HG03103 (cell line): ENCODE measurements around the gene STK40.
A peak's percentile ranks its signal among the peaks of the same experiment; 100 is the strongest.

Source experiments
- ATAC-seq: cut with Tn5 transposase; IDR thresholded peaks from one replicate; pipeline ENCODE4 v1.9.1; 2021; ENCODE audit warnings: low read depth; ENCODE audit not compliant: unreplicated experiment

The STK40 gene

DNA sequence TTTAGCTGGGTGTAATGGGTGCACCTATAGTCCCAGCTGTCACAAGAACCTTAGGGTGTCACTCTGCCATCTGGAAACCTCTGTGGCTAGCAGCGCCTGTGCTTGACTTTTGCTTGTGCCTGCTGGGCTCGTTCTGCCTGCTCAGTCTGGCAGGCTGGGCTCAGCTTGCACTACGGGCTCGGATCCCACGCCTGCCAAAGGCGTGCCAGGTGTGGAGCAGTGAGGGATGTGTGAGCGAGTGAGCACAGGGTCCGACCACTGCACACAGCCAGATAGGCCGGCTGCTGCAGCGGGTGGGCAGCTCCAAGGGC lies 14.7 kb upstream of the STK40 start:
- no peak for ATAC-seq

DNA sequence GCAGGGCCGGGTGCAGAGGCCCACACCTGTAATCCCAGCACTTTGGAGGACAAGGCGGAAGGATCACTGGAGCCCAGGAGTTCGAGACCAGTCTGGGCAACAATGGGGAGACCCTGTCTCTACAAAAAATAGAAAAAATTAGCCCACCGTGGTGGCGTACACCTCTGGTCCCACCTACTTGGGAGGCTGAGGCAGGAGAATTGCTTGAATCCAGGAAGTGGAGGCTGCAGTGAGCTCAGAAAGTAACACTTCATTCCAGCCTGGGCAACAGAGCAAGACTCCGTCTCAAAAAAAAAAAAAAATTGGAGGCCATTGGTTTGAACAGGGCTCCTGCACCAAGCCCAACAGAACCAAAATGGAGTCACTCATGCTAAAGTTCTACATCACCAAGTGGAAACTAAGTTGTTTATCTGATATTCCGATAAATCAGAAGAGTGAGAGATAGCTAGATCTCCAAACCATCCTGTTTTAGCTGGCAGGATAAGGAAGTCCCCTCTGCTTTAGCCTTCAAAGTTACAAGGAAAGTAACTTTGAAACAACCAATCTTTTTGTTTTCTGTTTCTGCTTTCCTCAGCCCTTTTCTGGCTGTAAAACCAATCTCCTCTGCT lies 12.8 kb upstream of the STK40 start:
- ATAC-seq: no peak

DNA sequence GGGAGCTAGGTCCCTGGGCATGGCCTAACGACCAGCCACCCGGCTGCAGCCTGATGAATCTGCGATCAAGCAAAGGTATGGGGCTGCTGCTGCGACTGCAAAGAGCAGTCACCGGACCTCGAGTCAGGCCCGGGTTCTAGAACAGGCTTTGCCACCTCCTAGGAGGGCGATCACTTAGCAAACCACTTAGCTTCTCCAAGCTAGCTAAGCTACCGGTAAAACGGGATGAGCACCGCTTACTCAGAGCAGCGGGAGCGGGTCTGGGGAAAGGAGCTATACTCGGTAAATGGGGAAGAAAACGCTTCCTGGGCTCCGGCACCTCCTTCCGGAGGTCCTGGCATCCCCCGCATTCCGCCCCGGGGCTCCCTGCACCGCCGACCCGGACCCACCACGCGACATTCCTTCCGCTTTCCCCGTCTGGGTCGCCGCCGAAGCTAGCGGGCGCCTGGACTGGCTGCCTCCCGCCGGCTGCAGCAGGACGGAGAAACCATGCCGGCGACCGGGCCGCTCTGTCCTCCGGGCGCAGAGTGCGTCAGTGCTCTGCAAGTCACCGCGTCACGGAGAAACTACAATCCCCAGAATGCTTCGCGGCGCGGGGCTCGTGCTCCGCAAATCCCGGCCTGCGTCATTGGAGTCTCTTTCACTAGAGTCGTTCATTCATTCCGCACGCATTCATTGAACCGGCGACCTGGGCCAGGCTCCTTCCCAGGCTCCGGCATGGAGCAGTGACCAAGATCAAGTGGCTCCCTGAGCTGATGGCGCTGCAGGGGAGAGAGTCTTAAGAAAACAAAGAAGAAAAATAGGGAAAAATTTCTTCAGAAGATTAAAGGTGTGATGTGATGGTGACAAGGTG lies 11.9 kb upstream of the STK40 start, which contains the start of gene LSM10:
LSM10 (minus strand) TSS at position 531 of the 853 bp plus-strand sequence. CDS start 3,779 bp downstream, outside the sequence.
- peak; percentile 78 for ATAC-seq

DNA sequence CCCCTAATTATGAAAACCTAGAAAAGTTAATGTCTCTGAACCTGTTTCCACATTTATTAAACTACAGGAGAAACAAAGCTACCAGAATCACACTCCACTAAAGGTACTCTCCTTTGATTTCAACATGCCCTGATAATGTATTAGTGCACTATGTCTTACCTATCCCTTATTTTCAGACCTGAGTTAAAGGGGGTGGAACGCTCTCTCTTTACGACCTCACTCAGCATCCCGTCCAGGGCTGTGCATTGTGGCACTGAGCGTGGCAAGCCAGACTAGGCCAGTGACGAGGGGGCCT lies 11.3 kb upstream of the STK40 start:
- no peak for ATAC-seq

DNA sequence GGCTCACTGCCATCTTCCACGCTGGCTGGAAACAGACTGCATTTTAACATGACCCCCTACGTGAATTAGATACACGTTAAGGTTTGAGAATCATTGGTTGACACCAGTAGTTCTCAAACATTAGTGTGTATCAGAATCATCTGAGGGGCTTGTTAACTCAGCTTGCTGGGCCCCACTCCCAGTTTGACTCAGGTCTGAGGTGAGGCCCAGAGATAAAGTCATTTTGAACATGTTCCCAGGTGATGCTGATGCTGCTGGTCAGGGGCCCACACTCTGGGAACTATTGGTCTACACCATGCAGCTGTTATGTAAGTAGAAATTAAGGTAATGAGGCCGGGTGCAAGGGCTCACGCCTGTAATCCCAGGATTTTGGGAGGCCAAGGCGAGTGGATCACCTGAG lies 10.6 kb upstream of the STK40 start:
- ATAC-seq: no peak

DNA sequence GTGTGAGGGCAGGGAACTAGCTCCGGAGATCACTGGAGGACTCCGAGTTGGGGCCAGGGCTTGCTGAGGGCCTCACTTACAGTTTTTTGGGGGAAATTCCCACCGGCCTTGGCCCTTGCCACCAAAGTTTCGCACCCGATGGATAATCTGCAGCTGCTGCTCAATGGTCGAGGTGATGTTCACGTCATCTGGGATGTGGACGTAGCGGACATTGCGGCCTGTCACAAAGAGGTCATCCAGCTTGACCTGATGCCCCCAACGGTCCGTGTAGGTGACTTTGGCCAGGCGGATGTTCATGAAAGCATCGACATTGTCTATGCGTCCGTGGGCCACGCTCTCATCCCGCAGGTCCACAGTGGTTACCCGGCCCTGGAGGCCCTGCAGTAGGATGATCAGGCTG lies 8.0 kb upstream of the STK40 start:
- ATAC-seq: no peak

DNA sequence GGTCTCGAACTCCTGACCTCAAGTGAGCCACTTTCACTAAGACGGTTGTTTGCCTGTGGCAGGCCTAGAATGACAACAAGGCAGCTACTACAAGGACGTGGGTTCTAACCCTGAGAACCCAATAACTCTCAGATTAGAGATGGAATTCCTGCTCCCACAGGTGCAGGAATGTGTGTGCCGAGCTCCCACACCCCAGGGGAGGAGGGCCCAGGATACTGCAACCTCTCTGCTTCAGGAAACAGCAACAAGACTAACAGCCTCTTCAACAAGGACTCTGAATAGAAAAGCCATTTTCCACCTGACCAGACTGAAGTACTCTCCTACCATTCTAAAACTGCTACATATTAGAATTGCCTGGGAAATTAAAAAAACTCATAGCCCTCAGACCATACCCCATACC lies 7.1 kb upstream of the STK40 start:
- no peak for ATAC-seq

DNA sequence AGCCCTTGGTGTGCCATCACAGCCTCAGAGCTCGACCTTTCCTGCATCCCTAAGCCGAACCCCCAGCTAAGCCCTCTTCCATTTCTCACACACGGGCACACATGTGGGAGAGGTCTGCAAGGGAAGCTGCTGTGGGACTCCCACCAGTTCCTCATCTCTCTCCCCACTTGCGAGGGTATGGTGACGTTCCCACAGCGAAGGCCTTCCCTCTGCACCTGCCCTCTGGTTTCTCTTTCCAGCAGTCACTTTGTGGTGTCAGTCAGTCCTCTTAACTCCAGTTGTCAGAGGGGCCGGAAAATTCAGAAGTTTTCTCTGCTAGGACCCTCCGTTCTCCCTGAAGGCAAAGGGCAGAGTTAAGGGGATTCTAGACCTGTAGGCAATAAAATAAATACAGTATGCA lies 5.5 kb upstream of the STK40 start:
- ATAC-seq: no peak

DNA sequence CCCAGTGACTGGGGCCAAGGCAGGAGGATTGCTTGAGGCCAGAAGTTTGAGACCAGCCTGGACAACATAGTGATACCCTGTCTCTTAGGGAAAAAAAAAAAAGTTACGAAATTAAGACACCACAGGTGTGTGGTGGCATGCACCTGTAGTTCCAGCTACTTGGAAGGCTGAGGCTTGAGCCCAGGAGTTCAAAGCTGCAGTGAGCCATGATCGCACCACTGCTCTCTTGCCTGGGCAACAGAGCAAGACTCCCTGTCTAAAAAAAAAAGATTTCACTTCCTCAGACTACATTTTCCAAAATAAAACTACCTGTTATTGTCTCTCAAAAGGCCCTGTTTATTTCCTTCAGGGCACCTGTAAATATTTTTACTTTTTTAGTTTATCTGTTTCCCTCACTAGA lies 4.7 kb upstream of the STK40 start:
- ATAC-seq: no peak

DNA sequence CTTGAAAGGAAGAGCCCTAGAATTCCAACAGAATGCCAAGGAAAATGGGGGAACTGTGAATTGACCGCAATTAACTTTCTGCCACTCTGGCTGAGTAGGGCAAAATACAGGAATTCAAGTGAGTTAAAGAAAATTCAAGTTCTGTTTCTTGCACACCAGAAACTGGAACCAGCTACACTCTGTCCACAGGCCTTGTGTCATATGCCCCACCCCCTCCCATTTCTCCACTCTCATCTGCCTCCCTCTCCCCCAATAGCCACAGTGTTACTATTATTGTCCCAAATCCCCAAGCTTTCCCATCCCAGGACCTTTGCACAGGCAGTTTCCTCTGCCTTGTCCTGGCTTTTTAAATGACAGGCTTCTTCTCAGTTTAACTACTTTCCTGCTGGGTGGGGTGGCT lies 4.3 kb upstream of the STK40 start:
- ATAC-seq: no peak

DNA sequence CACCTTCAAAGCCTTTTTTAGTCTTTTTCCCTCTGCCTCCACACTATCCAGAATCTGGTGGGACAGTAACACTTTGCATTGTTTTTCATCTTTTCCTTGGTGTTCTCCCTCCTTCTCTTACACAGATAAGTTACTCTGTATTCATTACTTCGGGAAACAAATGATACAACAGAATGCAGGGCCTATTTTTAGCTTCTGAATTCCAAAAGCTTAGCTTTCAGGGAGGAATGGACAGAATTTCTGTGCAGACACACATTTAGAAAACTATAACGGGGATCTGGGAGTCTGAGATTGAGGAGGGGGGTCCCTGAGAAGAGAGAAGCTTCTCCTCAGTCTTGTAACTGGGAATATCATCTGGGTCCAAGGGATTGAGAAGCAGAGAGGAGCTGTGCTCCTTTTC lies 3.5 kb upstream of the STK40 start:
- ATAC-seq: no peak

DNA sequence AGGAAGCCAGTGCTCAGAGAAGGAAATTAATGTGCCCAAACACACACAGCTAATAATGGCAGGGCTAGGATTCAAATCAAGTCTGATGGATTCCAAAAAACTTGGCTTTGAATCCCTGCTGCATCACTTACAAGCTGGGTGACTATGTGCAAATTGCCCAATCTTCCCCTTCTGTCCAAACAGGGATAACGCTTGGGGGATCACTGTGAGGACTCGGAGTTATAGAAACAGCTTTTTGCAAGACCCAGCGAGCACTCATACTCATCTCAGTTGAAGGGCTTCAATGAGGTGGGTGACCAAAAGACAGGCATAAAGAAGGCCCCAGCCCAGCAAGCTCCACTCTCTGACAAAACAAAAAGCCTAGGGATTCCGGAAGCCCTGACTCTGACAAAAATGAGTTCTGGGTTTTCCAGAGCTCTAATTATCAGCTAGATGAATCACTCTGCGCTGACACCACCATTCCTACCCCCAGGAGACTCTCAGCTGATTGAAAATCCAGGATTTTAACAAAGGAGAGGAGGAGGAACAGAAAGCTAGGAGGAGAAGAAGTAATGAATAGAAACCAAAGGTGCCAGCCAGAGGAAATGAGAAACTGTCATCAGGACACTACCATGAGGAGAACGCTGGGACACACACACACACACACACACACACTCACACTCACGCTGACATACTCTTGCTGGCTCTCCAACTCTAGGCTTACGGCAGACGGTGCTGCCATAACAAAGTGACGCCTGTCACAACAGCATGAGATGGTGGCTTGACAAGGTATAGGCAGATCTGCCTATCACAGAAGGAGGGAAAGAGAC lies 1.6 kb upstream of the STK40 start:
- ATAC-seq: no peak

DNA sequence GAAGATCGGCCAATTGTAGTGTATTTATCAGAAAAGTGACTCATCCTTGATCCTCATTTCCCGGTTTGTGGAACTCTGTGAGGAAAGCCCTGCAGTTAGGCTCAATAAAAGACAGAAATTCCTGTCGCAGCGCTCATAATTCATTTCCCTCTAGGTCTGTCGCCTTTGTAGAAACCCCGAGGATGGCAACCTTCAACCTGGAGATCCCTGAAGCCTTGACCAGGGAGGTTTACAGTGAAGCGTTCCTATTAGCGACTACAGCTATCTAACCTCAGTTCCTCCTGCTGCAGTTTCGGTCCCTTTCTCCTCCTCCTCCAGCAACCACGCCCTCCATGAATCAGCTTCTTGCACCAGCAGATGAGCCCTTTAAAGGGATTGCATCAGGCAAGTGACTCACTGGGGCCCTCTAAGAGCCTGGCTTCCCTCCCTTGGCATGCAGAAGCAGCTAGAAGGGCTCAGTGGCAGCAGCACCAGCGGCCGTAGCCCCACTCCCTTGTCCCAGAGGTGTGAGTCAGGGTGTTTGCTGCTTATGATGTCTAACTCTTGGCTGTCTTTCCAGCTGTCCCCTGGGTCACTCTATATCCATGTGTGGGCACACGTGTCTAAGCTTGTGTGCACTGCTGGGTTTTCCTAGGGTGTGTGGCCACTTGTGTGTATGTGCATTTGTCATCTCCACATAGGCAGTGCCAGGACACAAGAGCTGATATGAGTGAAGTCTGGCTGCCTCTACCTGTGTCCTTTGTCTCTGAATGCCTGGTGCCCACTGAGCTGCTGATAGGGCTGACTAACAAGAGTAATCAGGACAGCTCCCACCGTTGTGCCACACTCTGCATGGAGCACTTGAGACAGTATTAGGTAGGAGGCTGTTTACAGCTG lies 779 bp upstream of the STK40 start:
- ATAC-seq: peak; percentile 38

DNA sequence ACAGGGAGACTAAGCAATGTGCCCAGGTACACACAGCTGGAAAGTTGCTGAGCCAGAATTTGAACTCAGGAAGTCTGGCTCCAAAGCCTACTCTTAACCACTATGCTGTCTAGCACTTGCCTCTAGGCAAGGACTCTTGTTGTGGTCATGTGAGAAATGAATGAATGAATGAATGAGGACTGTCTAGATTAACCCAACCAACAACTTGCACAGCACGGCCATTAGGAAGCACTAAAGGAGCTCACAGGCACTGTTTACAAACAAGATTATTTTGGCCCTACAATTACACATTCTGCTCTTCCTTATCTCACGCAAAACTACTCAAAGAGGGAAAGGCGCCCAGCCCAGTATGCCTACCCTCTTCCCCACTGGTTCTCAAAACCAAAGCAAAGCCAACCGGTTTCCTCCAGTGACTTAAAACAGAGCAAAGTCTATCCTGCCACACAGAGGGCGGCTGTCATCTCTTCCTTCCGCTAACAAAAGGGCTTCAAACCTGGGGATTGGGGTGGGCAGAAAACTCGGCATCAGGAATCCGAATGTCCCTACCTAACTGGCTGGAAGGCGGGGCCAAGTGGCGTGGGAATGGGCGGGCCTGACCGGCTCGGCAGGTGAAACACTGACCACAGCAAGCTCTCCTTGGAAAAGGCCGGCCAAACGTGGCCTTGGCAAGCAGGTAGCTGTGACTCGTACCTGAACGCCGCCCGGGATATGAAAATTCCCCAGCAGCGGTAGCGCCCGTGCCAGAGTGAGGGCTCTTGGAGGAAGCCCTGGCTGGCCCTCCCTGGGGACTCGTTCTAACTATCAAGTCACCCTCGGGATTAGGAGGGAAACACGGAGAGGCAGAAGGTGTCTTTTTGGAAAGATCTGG lies 948 bp downstream of the STK40 start:
- no peak for ATAC-seq

DNA sequence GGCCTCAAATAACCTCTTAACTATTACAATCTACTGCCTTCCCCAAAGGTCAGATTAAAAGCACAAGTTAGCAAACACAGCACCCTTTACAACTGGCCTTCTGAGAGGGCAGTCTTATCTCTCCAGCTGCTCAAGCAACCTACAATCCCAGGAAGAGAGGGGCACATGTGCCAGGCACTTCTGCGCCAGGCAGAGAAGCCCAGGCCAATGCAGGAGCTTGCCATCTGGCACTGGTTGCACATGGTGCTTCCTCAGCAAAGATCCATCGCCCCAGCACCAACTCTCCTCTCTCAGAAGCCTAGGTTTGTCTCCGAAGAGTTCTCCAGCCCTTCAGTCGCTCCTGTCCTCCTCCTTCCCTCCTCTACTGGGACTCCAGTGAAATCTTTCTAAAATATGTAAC lies 2.5 kb downstream of the STK40 start:
- ATAC-seq: no peak

DNA sequence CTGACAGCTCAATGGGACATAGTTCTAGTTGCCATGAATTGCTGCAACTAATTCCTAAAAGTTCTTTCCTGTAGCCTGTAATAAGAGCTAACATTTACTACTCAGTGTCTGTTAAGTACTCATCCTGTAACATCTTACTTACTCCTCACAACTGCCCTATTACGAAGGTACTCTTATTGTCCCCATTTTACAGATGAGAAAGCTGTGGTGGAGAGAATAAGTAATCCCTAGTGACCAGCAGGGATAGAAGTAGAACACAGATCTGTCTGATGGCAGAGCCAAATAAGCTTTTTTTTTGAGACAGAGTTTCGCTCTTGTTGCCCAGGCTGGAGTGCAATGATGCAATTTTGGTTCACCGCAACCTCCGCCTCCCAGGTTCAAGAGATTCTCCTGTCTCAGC lies 3.1 kb downstream of the STK40 start:
- ATAC-seq: no peak

DNA sequence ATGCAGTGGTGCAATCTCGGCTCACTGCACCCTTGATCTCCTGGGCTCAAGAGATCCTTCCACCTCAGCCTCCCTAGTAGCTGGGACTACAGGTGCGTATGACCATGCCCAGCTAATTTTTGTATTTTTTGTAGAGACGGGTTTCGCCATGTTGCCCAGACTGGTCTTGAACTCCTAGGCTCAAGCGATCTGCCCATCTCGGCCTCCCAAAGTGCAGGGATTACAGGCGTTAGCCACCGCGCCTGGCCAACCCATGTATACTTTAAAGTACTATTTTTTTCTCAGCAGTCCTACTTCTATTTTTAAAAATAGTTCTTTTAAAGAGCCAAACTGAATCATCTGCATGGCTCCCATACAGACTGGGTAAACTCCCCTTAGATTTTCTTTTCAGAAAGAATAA lies 3.5 kb downstream of the STK40 start:
- ATAC-seq: no peak

DNA sequence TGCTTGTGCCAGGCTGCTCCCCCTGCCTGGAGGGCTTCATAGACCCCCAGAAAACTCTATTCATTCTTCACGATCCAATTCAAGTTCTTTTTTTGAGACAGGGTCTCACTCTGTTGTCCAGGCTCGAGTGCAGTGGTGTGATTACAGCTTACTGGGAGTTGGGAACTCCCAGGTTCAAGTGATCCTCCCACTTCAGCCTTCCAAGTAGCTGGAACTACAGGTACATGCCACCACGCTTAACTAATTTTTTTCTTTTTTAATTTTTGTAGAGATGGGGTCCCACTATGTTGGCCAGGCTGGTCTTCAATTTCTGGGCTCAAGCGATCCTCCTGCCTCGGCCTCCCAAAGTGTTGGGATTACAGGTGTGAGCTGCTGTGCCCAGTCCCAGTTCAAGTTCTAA lies 4.3 kb downstream of the STK40 start:
- no peak for ATAC-seq

DNA sequence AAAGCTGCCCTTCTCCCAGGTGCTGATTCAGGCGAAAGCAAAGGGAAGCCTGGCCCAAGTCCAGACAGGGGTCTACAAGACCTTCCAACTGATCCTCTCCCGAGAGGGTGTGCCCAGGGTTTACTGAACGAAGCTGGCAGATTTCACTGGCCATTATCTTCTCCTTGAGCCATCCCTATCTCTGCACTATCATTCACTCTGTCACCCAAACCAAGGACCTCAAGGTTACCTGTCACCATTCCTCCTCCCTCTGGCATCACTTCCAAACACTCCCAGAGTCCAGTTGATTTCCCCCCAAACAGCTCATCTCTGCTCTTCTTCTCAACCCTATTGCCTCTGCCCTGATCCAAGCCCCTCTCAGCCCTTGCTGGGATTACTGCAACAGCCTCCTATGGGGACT lies 4.9 kb downstream of the STK40 start:
- no peak for ATAC-seq

DNA sequence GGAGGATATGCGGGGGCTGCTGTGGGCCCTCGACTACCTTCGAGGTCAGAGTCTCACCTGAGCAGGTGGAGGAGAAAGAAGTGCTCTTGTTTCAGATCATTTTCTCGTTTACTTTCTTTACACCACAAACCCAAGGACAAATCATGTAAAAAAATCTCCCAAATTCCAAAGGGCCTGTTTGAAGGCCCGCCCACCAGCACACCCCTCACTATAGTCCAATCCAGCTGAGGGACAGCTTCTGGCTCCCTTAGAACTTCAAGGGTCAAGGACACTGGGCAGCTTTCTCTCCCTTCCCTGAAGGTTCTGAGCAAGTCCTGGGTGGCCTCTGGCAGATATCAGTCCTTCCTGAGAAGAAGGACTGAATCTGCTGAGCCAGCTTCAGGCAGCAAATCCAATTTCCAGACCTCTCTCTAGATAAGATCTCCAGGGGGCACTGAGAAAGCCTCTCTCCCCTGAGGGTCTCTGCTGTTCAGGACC lies 5.5 kb downstream of the STK40 start:
- ATAC-seq: no peak
